ENCODE data around the gene CDH23. TPM values are rescaled to one million over a fixed set of nuclear protein-coding genes. Genes with fewer than 3 reads are reported as not detected.

Gene CDH23
- total RNA-seq, 2 donors from 2014 or later, result 28.5 to 58.7 TPM

- WGBS, 2 donors, result 63 to 70% methylated on average over 15 of the region's 15 CpGs
- Histone ChIP-seq H3K27ac (peak overlapping the region in 3 of 4 donors; percentile 32 to 67 (median 52)), H3K27me3 (no peaks in the 10 kb centered on the region), H3K4me3 (no peak overlapping the region), H3K4me1 (peaks cover 30% of the 10 kb centered on the region), H3K36me3 (replicated peaks in 1 of 2; ENCODE audit: insufficient read depth in 1 of 2, low read depth in 2 of 2) (peaks cover 0 to 2% of the 10 kb centered on the region in 2 donors), H3K9me3 (no peaks in the 10 kb centered on the region)
- DNase-seq (peak in 2 of 4 donors; percentile 47 to 81), ATAC-seq (peak; percentile 8)
- no peak for TF ChIP-seq CTCF (IDR thresholded peaks at IDR 0.05)
- peak in 1 of 3 donors; percentile 43 for TF ChIP-seq POLR2A (IDR thresholded peaks at IDR 0.05)
- intact Hi-C loops (cut with DNase I), result no loop called here
These were observed 352.0 kb downstream of the CDH23 start for GRCh38 chr10:71748671-71749191.

GRCh38 chr10:71749396-71749795 is 352.7 kb downstream of the CDH23 start:
- DNase-seq (no peak), ATAC-seq (no peak)
- intact Hi-C loops (cut with DNase I), result no loop called here
- Histone ChIP-seq H3K4me1 (peaks cover 30% of the 10 kb centered on the region), H3K36me3 (replicated peaks in 1 of 2; ENCODE audit: insufficient read depth in 1 of 2, low read depth in 2 of 2) (peaks cover 0 to 2% of the 10 kb centered on the region in 2 donors), H3K4me3 (no peak overlapping the region), H3K27me3 (no peaks in the 10 kb centered on the region), H3K27ac (peak overlapping the region in 3 of 4 donors; percentile 32 to 67 (median 52)), H3K9me3 (no peaks in the 10 kb centered on the region)
- no peak for TF ChIP-seq POLR2A (IDR thresholded peaks at IDR 0.05)
- TF ChIP-seq CTCF (IDR thresholded peaks at IDR 0.05), result no peak
- 89 to 96% methylated on average over 1 to 4 of the region's 4 CpGs for WGBS, 2 donors

- TF ChIP-seq CTCF (IDR thresholded peaks at IDR 0.05), result no peak
- TF ChIP-seq POLR2A (IDR thresholded peaks at IDR 0.05), result no peak
- Histone ChIP-seq H3K9me3 (no peaks in the 10 kb centered on the region), H3K4me3 (no peak overlapping the region), H3K36me3 (replicated peaks in 1 of 2; ENCODE audit: insufficient read depth in 1 of 2, low read depth in 2 of 2) (peaks cover 0 to 2% of the 10 kb centered on the region in 2 donors), H3K4me1 (peaks cover 30% of the 10 kb centered on the region), H3K27me3 (no peaks in the 10 kb centered on the region), H3K27ac (peak overlapping the region in 2 of 4 donors; percentile 10 to 67)
- peak in 1 of 4 donors; percentile 44 for DNase-seq
- no peak for ATAC-seq
- intact Hi-C loops (cut with DNase I), result no loop called here
- WGBS, 2 donors, result 82 to 83% methylated on average over 8 to 14 of the region's 15 CpGs
These were observed 353.6 kb downstream of the CDH23 start for GRCh38 chr10:71750124-71750841.

GRCh38 chr10:71750986-71751385 is 354.3 kb downstream of the CDH23 start:
- H3K4me1 ChIP-seq, result peaks cover 28% of the 10 kb centered on the region
- 71% methylated on average over 5 of the region's 5 CpGs; no CpG with 5 or more reads in 1 of the 2 donors for WGBS, 2 donors
- H3K36me3 ChIP-seq (replicated peaks in 1 of 2; ENCODE audit: insufficient read depth in 1 of 2, low read depth in 2 of 2), result peaks cover 0 to 2% of the 10 kb centered on the region in 2 donors
- no peak overlapping the region for H3K4me3 ChIP-seq
- intact Hi-C loops (cut with DNase I), result no loop called here
- DNase-seq, result no peak
- no peaks in the 10 kb centered on the region for H3K9me3 ChIP-seq
- H3K27me3 ChIP-seq, result no peaks in the 10 kb centered on the region
- no peak for ATAC-seq
- peak overlapping the region in 1 of 4 donors; percentile 67 for H3K27ac ChIP-seq
- TF ChIP-seq POLR2A (IDR thresholded peaks at IDR 0.05) (no peak), CTCF (IDR thresholded peaks at IDR 0.05) (no peak)
